Endothelial cell of umbilical vein (primary cell): Measurements from ENCODE around the gene CELSR1. TPM values are rescaled to one million over a fixed set of nuclear protein-coding genes. Genes with fewer than 3 reads are reported as not detected.

ENCODE experiments used
- BruUV-seq: library from RNA; stranded (reverse); fragments of 400-500 nt; replicated peaks from 2 replicates; lab custom pipeline; 2021; lab: Mats Ljungman, UMichigan
- CTCF ChIA-PET: fragments of 300-600, 350-600 bp; sonication (Branson Sonifier 250); formaldehyde crosslinking; loops from one replicate; lab custom pipeline; 2021; ENCODE audit warnings: antibody characterized with exemption, inconsistent platforms; lab: Charles Lee
- POLR2A ChIA-PET: fragments of 300-600, 350-600 bp; sonication (Branson Sonifier 250); formaldehyde crosslinking; loops from one replicate; lab custom pipeline; 2021; ENCODE audit warnings: antibody characterized with exemption, inconsistent platforms; lab: Charles Lee
- DNase-seq: peaks from one replicate; pipeline ENCODE4 v3.0.0-alpha.2; 2011; ENCODE audit warnings: low read depth, low spot score
- FAIRE-seq: peaks from 2 replicates; lab custom pipeline; 2011; peaks lifted over from hg19 to GRCh38; lab: Jason Lieb, UNC
- H2AFZ ChIP-seq: 2 replicates; pipeline ENCODE4 v1.6.0; 2012; ENCODE audit warnings: low read depth, low read length, control low read depth, inconsistent platforms
- H3K27ac ChIP-seq: 2 replicates; pipeline ENCODE4 v1.5.1; 2011; ENCODE audit warnings: low read depth, mild to moderate bottlenecking, control low read depth, low read length, moderate library complexity; ENCODE audit not compliant: insufficient read depth
- H3K27me3 ChIP-seq, 2 experiments: 2 replicates each; pipeline versions ENCODE4 v1.6.0 to v1.6.1; 2011; ENCODE audit warnings: low read length in 2 of 2, mixed read lengths in 1 of 2; ENCODE audit not compliant: control insufficient read depth in 2 of 2, insufficient read depth in 2 of 2
- H3K36me3 ChIP-seq, 2 experiments: 2 replicates in 1 of 2; 3 replicates in 1 of 2; pipeline ENCODE4 v1.5.1; 2011; ENCODE audit warnings: low read length in 2 of 2, mild to moderate bottlenecking in 1 of 2, moderate library complexity in 1 of 2; ENCODE audit not compliant: control insufficient read depth in 2 of 2, insufficient read depth in 2 of 2; ENCODE audit errors: extremely low read depth in 1 of 2
- H3K4me1 ChIP-seq: 3 replicates; pipeline ENCODE4 v1.5.1; 2011; ENCODE audit warnings: mild to moderate bottlenecking, low read length; ENCODE audit not compliant: control insufficient read depth, insufficient read depth; ENCODE audit errors: extremely low read depth
- H3K4me2 ChIP-seq: 2 replicates; pipeline ENCODE4 v1.6.1; 2011; ENCODE audit warnings: low read length, control low read depth, mixed read lengths; ENCODE audit not compliant: insufficient read depth
- H3K4me3 ChIP-seq, 3 experiments: fragments of 200-600 bp in 1 of 3; sonication (generic), shearing (Covaris generic) in 1 of 3; replicated peaks in 1 of 3; 2 replicates each; pipeline ENCODE4 v1.5.1; 2011 to 2016; ENCODE audit warnings: control low read depth in 3 of 3, low read length in 3 of 3, mild to moderate bottlenecking in 2 of 3, inconsistent platforms in 1 of 3, low read depth in 1 of 3, moderate library complexity in 1 of 3; ENCODE audit not compliant: insufficient read depth in 1 of 3
- H3K79me2 ChIP-seq: 2 replicates; pipeline ENCODE4 v1.6.0; 2012; ENCODE audit warnings: low read length, inconsistent platforms; ENCODE audit not compliant: control insufficient read depth, insufficient read depth
- H3K9ac ChIP-seq: replicated peaks from 2 replicates; pipeline ENCODE3; 2011; ENCODE audit warnings: low read length, control low read depth; ENCODE audit not compliant: insufficient read depth; ENCODE audit errors: extremely low read depth
- H3K9me1 ChIP-seq: replicated peaks from 3 replicates; pipeline ENCODE4 v1.6.0; 2011; ENCODE audit warnings: mild to moderate bottlenecking, low read length; ENCODE audit not compliant: control insufficient read depth, insufficient read depth; ENCODE audit errors: extremely low read depth
- H3K9me3 ChIP-seq: replicated peaks from 2 replicates; pipeline ENCODE4 v1.5.1; 2012; ENCODE audit warnings: low read length, inconsistent platforms; ENCODE audit not compliant: control insufficient read depth, insufficient read depth
- H4K20me1 ChIP-seq: replicated peaks from 2 replicates; pipeline ENCODE3; 2011; ENCODE audit warnings: mild to moderate bottlenecking, low read length; ENCODE audit not compliant: control insufficient read depth, insufficient read depth; ENCODE audit errors: extremely low read depth
- CTCF ChIP-seq, 2 donors: IDR thresholded peaks; 1 replicate in 1 of 2; 2 replicates in 1 of 2; pipeline ENCODE4 v1.5.1; 2011; ENCODE audit warnings: low read length in 2 of 2, mild to moderate bottlenecking in 2 of 2, moderate library complexity in 2 of 2, control low read depth in 1 of 2, inconsistent platforms in 1 of 2, low read depth in 1 of 2; ENCODE audit not compliant: insufficient read depth in 1 of 2; ENCODE audit errors: extremely low read depth in 1 of 2
- EZH2 ChIP-seq: IDR thresholded peaks from 2 replicates; pipeline ENCODE4 v1.6.1; 2012; ENCODE audit warnings: borderline replicate concordance, low read depth, mild to moderate bottlenecking, moderate library complexity, low read length, inconsistent platforms; ENCODE audit not compliant: severe bottlenecking
- GATA2 ChIP-seq: IDR thresholded peaks from 2 replicates; pipeline ENCODE4 v1.7.0; 2011; ENCODE audit warnings: low read depth, mild to moderate bottlenecking, moderate library complexity, mixed read lengths, low read length; ENCODE audit not compliant: insufficient read length, insufficient read depth
- MYC ChIP-seq: IDR thresholded peaks from one replicate; pipeline ENCODE4 v1.6.1; 2011; ENCODE audit warnings: mild to moderate bottlenecking, low read depth, low read length
- POLR2AphosphoS5 ChIP-seq: IDR thresholded peaks from 2 replicates; pipeline ENCODE4 v1.6.1; 2012; ENCODE audit warnings: low read depth, mild to moderate bottlenecking, control low read depth, low read length, moderate library complexity; ENCODE audit not compliant: insufficient read depth
- dilution Hi-C: fragments of 300-500 bp; cut with MboI; formaldehyde crosslinking; loops from one replicate; pipeline ENCODE4 v1.15.0; 2019; ENCODE audit warnings: low sequenced_read_pairs; ENCODE audit not compliant: extremely low pct_ligation_motif_present
- intact Hi-C: fragments of 100-400 bp; cut with micrococcal nuclease; formaldehyde crosslinking; loops from one replicate; pipeline ENCODE4 v1.10.0; 2022
- polyA plus RNA-seq, 4 experiments: library from polyadenylated mRNA; depleted of rRNA in 3 of 4; stranded (reverse) in 3 of 4; unstranded in 1 of 4; fragments of >200 nt; gene quantifications; 2 replicates each; pipeline versions ENCODE4 v1.2.1 to v1.2.3, GENCODE V29; 2011 to 2012; ENCODE audit warnings: missing spikeins in 1 of 4
- total RNA-seq: library from RNA; stranded (reverse); gene quantifications from 2 replicates; pipeline ENCODE4 v1.2.3, GENCODE V29; 2021

CELSR1 gene
- total and polyA plus RNA-seq, 2 donors (not counting 3 experiments of a cell fraction or from before 2014, with no cell fraction given) = 3.7 to 5.4 TPM

GRCh38 chr22:46482056-46482675, 55.3 kb downstream of the CELSR1 start:
- no peak for TF ChIP-seq POLR2AphosphoS5
- no peak for TF ChIP-seq EZH2
- no peak for TF ChIP-seq MYC
- TF ChIP-seq GATA2 = no peak
- TF ChIP-seq CTCF (IDR thresholded peaks at IDR 0.05; ENCODE audit: extremely low read depth in 1 of 2, insufficient read depth in 1 of 2, low read depth in 1 of 2, low read length in 2 of 2) = no peak
- Histone ChIP-seq H3K79me2 (no peaks in the 10 kb centered on the region), H3K27ac (no peak overlapping the region), H3K4me1 (no peaks in the 10 kb centered on the region), H3K9me1 (no peaks in the 10 kb centered on the region), H3K9me3 (no peaks in the 10 kb centered on the region), H3K36me3 (no peaks in the 10 kb centered on the region), H4K20me1 (no peaks in the 10 kb centered on the region), H2AFZ (no peak overlapping the region), H3K4me3 (no peak overlapping the region), H3K4me2 (no peak overlapping the region), H3K9ac (no peak overlapping the region), H3K27me3 (peaks cover 0 to 2% of the 10 kb centered on the region in 2 experiments)
- no TSS peak for BruUV-seq
- ChIA-PET POLR2A (no interaction called here), CTCF (interaction anchor here (1.7 kb wide), 1 partner anchor 114 kb away, joined by 4 read pairs; no protein-coding TSS in a partner anchor)
- dilution Hi-C loops (no loop called here), intact Hi-C loops (no loop called here)
- DNase-seq (no peak), FAIRE-seq (no peak)
